GM19025 (cell line): ENCODE measurements around the gene WNT5B.

Experiments
- ATAC-seq: cut with Tn5 transposase; IDR thresholded peaks from one replicate; pipeline ENCODE4 v1.9.1; 2021; ENCODE audit warnings: mild to moderate bottlenecking, low read depth, moderate library complexity; ENCODE audit not compliant: unreplicated experiment

The WNT5B gene

GRCh38 chr12:1622406-1622805, 6.6 kb upstream of the WNT5B start:
- ATAC-seq = no peak

- ATAC-seq = no peak
These were observed 504 bp downstream of the WNT5B start for GRCh38 chr12:1629338-1630132.

GRCh38 chr12:1630133-1630826, 1.2 kb downstream of the WNT5B start:
- ATAC-seq = no peak

GRCh38 chr12:1630827-1631591, 2.0 kb downstream of the WNT5B start:
- ATAC-seq = no peak

GRCh38 chr12:1632702-1633101, 3.7 kb downstream of the WNT5B start:
- no peak for ATAC-seq

GRCh38 chr12:1633459-1633858, 4.4 kb downstream of the WNT5B start:
- ATAC-seq = no peak

- no peak for ATAC-seq
These were observed 5.1 kb downstream of the WNT5B start for GRCh38 chr12:1634149-1634548.

GRCh38 chr12:1634590-1635191, 5.7 kb downstream of the WNT5B start:
- no peak for ATAC-seq

- no peak for ATAC-seq
These were observed 6.5 kb downstream of the WNT5B start for GRCh38 chr12:1635301-1636095.

- ATAC-seq = no peak
These were observed 9.2 kb downstream of the WNT5B start for GRCh38 chr12:1638203-1638602.

- ATAC-seq = no peak
These were observed 10.5 kb downstream of the WNT5B start for GRCh38 chr12:1639538-1639937.

GRCh38 chr12:1640328-1641234, 11.6 kb downstream of the WNT5B start:
- ATAC-seq = no peak

- ATAC-seq = no peak
These were observed 13.5 kb downstream of the WNT5B start for GRCh38 chr12:1642513-1642912.

GRCh38 chr12:1643043-1643442, 14.0 kb downstream of the WNT5B start:
- ATAC-seq = no peak

- no peak for ATAC-seq
These were observed 15.0 kb downstream of the WNT5B start for GRCh38 chr12:1643905-1644533.

- no peak for ATAC-seq
These were observed 15.8 kb downstream of the WNT5B start for GRCh38 chr12:1644534-1645438.

- ATAC-seq = no peak
These were observed 16.8 kb downstream of the WNT5B start for GRCh38 chr12:1645819-1646218.
